AG08396 (cell line): Measurements from ENCODE around the gene EMX1.

Source experiments
- DNase-seq: peaks from one replicate; pipeline ENCODE4 v3.0.0; 2012; ENCODE audit warnings: low spot score, mixed read lengths

EMX1 gene

GRCh38 chr2:72980535-72981217, 63.4 kb downstream of the EMX1 start:
- DNase-seq = no peak

- DNase-seq = no peak
These were observed 64.2 kb downstream of the EMX1 start for GRCh38 chr2:72981536-72981935.

GRCh38 chr2:72982219-72982618, 64.9 kb downstream of the EMX1 start:
- DNase-seq = peak; percentile 41

- DNase-seq = no peak
These were observed 65.6 kb downstream of the EMX1 start for GRCh38 chr2:72982781-72983499.

- DNase-seq = no peak
These were observed 66.3 kb downstream of the EMX1 start for GRCh38 chr2:72983500-72984161.

- no peak for DNase-seq
These were observed 66.9 kb downstream of the EMX1 start for GRCh38 chr2:72984172-72984671.
